WTC11 (cell line): ENCODE data around the gene C1QL4. TPM values are rescaled to one million over a fixed set of nuclear protein-coding genes. Genes with fewer than 3 reads are reported as not detected.

ENCODE experiments used
- ATAC-seq: fragments of 200-7000 bp; cut with Tn5 transposase; 2 replicates; pipeline ENCODE4 v1.10.0; 2021; ENCODE audit warnings: mild to moderate bottlenecking, moderate library complexity
- CTCF ChIA-PET: fragments of 300-600 bp; sonication (Branson Sonifier 250); formaldehyde crosslinking; loops from one replicate; lab custom pipeline; 2021; ENCODE audit warnings: antibody characterized with exemption; lab: Charles Lee
- POLR2A ChIA-PET: fragments of 350-600 bp; sonication (Branson Sonifier 250); formaldehyde crosslinking; loops from one replicate; lab custom pipeline; 2021; ENCODE audit warnings: antibody characterized with exemption; lab: Charles Lee
- DNase-seq: peaks from one replicate; pipeline ENCODE4 v3.0.0; 2021; ENCODE audit warnings: low spot score
- H3K27ac Mint-ChIP-seq: 2 replicates; pipeline ENCODE4 v1.8.0; 2021; ENCODE audit warnings: mixed read lengths
- H3K27me3 Mint-ChIP-seq: 2 replicates; pipeline ENCODE4 v1.8.0; 2021; ENCODE audit warnings: low read depth, mild to moderate bottlenecking, moderate library complexity, mixed read lengths
- H3K36me3 Mint-ChIP-seq: 2 replicates; pipeline ENCODE4 v1.8.0; 2021; ENCODE audit warnings: mixed read lengths
- H3K4me1 Mint-ChIP-seq: 2 replicates; pipeline ENCODE4 v1.8.0; 2022; ENCODE audit warnings: mixed read lengths
- H3K4me3 Mint-ChIP-seq: 2 replicates; pipeline ENCODE4 v1.8.0; 2021; ENCODE audit warnings: mild to moderate bottlenecking, moderate library complexity, mixed read lengths
- H3K9me3 Mint-ChIP-seq: 2 replicates; pipeline ENCODE4 v1.8.0; 2021; ENCODE audit warnings: mixed read lengths
- ARID4B ChIP-seq: sonication (generic); formaldehyde crosslinking; IDR thresholded peaks from 2 replicates; pipeline ENCODE4 v1.8.0; 2023; ENCODE audit warnings: missing genetic modification reagents, mild to moderate bottlenecking, borderline replicate concordance
- CTCF ChIP-seq: fragments of 200-600 bp; IDR thresholded peaks from 2 replicates; pipeline ENCODE4 v1.8.0; 2022; ENCODE audit warnings: antibody characterized with exemption
- FOXK1 ChIP-seq: sonication (generic); formaldehyde crosslinking; IDR thresholded peaks from 2 replicates; pipeline ENCODE4 v1.8.0; 2022; ENCODE audit warnings: mild to moderate bottlenecking, moderate library complexity, missing genetic modification reagents
- HMGXB4 ChIP-seq: sonication (generic); formaldehyde crosslinking; IDR thresholded peaks from 2 replicates; pipeline ENCODE4 v1.8.1; 2023; ENCODE audit warnings: mild to moderate bottlenecking, moderate library complexity, missing genetic modification reagents
- IRF1 ChIP-seq: sonication (generic); formaldehyde crosslinking; IDR thresholded peaks from 2 replicates; pipeline ENCODE4 v1.8.0; 2023; ENCODE audit warnings: missing genetic modification reagents
- JAZF1 ChIP-seq: fragments of 250-450 bp; sonication (Bioruptor Pico); IDR thresholded peaks from 2 replicates; pipeline ENCODE4 v1.9.0; 2021; ENCODE audit warnings: moderate library complexity, mild to moderate bottlenecking, inconsistent platforms
- NR3C1 ChIP-seq: sonication (generic); formaldehyde crosslinking; conservative IDR thresholded peaks from 2 replicates; pipeline ENCODE4 v1.8.1; 2023; ENCODE audit warnings: low read depth, mild to moderate bottlenecking, missing genetic modification reagents
- PREB ChIP-seq: sonication (generic); formaldehyde crosslinking; IDR thresholded peaks from 2 replicates; pipeline ENCODE4 v1.8.1; 2022; ENCODE audit warnings: mild to moderate bottlenecking, missing genetic modification reagents, moderate library complexity, borderline replicate concordance
- ZBTB43 ChIP-seq: sonication (generic); formaldehyde crosslinking; IDR thresholded peaks from 2 replicates; pipeline ENCODE4 v1.8.1; 2023; ENCODE audit warnings: mild to moderate bottlenecking, missing genetic modification reagents
- ZNF138 ChIP-seq: sonication (generic); formaldehyde crosslinking; conservative IDR thresholded peaks from 2 replicates; pipeline ENCODE4 v1.8.1; 2022; ENCODE audit warnings: mild to moderate bottlenecking, moderate library complexity, missing genetic modification reagents
- ZNF263 ChIP-seq: sonication (generic); formaldehyde crosslinking; IDR thresholded peaks from 2 replicates; pipeline ENCODE4 v1.8.1; 2022; ENCODE audit warnings: low read depth, mild to moderate bottlenecking, moderate library complexity, missing genetic modification reagents
- ZNF317 ChIP-seq: sonication (generic); formaldehyde crosslinking; IDR thresholded peaks from 2 replicates; pipeline ENCODE4 v1.8.1; 2023; ENCODE audit warnings: low read depth, mild to moderate bottlenecking, moderate library complexity, missing genetic modification reagents, borderline replicate concordance
- ZNF425 ChIP-seq: fragments of 250-450 bp; sonication (Bioruptor Pico); conservative IDR thresholded peaks from 2 replicates; pipeline ENCODE4 v1.9.0; 2021; ENCODE audit warnings: mild to moderate bottlenecking
- ZNF512 ChIP-seq: sonication (generic); formaldehyde crosslinking; IDR thresholded peaks from 2 replicates; pipeline ENCODE4 v1.8.1; 2022; ENCODE audit warnings: missing genetic modification reagents, borderline replicate concordance
- total RNA-seq: library from RNA; stranded (reverse); gene quantifications from 3 replicates; pipeline ENCODE4 v1.2.3, GENCODE V29; 2021

Gene C1QL4
- total RNA-seq, 1 experiment from 2014 or later: 1.2 TPM

- peak; percentile 10; the same call in 1 of the 2 replicates for TF ChIP-seq ARID4B
Measured at GRCh38 chr12:49335955-49336644, 888 bp downstream of the C1QL4 start (continued).

- no peak overlapping the region for H3K27ac Mint-ChIP-seq
- ATAC-seq: no peak
- TF ChIP-seq FOXK1 (CRISPR knock-in tag): no peak
- no peak for TF ChIP-seq CTCF
- no peak for TF ChIP-seq IRF1 (CRISPR knock-in tag)
- no peak for TF ChIP-seq HMGXB4 (CRISPR knock-in tag)
- no peak for TF ChIP-seq ZNF317 (CRISPR knock-in tag)
- no peak for TF ChIP-seq ZNF425 (CRISPR knock-in tag)
- TF ChIP-seq ZNF263: no peak
- no peak for TF ChIP-seq JAZF1 (CRISPR knock-in tag)
- TF ChIP-seq PREB (CRISPR knock-in tag): no peak
- TF ChIP-seq ZBTB43 (CRISPR knock-in tag): no peak
- TF ChIP-seq NR3C1 (CRISPR knock-in tag): no peak
- TF ChIP-seq ZNF512 (CRISPR knock-in tag): no peak
- no peak for TF ChIP-seq ZNF138 (CRISPR knock-in tag)
- CTCF ChIA-PET: interaction anchor here (0.6 to 6.4 kb wide), 8 partner anchors 7 to 188 kb away, joined by 3 to 234 read pairs (median 30); partner anchors contain the start of genes DNAJC22, PRPH and TROAP
- H3K9me3 Mint-ChIP-seq: no peaks in the 10 kb centered on the region
- peaks cover 51% of the 10 kb centered on the region for H3K4me1 Mint-ChIP-seq
- H3K36me3 Mint-ChIP-seq: peaks cover 2% of the 10 kb centered on the region; the same call in 1 of the 2 replicates
- H3K27me3 Mint-ChIP-seq: peaks cover 90% of the 10 kb centered on the region
- no peak for DNase-seq
- peak overlapping the region; percentile 41 for H3K4me3 Mint-ChIP-seq
- POLR2A ChIA-PET: interaction anchor here (1.4 kb wide), 1 partner anchor 13 kb away, joined by 3 read pairs; the partner anchor contains the start of gene TROAP
Measured at GRCh38 chr12:49335118-49335954, 1.7 kb downstream of the C1QL4 start.
